Dedifferentiated amniotic fluid mesenchymal stem cell (primary cell): ENCODE measurements around the gene FKRP.

Source experiments
- DNase-seq: peaks from one replicate; pipeline ENCODE4 v3.0.0-alpha.2; 2016; ENCODE audit errors: extremely low spot score

Gene FKRP

DNA sequence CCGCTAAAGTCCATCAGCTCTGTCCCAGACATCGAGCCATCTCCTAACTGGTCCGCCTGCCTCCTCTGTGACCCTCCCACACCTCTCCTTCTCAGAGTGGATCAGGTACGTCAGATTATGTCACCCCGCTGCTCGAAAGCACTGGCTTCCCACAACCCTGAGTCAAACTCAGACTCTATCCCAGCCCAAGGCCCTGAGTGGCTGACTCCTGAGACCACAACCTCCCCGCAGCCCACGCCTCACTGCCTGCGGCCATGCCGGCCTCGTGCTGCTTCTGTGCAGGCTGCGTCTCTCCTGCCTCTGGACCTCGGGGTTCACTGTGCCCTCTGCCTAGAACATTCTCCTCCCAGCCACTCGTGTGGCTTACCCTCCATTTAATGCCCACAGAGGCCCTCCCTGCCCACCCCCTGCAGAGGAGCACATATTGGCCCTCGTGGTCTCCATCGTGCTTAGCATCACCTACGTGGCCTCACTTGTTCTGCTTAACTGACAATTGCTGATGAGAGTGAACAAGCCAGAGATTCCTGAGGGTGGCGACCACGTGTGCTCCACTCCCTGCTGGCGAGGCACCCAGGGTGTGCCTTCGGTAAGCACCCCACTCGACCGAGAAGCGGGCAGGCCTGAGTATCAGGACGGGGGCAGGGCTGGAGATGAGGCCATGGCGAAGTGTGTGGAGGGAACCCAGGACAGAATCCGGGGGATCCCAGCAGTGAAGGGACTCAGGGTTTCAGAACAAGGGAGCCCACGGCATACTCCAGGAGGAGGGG, 13.5 kb upstream of the FKRP start:
- no peak for DNase-seq

DNA sequence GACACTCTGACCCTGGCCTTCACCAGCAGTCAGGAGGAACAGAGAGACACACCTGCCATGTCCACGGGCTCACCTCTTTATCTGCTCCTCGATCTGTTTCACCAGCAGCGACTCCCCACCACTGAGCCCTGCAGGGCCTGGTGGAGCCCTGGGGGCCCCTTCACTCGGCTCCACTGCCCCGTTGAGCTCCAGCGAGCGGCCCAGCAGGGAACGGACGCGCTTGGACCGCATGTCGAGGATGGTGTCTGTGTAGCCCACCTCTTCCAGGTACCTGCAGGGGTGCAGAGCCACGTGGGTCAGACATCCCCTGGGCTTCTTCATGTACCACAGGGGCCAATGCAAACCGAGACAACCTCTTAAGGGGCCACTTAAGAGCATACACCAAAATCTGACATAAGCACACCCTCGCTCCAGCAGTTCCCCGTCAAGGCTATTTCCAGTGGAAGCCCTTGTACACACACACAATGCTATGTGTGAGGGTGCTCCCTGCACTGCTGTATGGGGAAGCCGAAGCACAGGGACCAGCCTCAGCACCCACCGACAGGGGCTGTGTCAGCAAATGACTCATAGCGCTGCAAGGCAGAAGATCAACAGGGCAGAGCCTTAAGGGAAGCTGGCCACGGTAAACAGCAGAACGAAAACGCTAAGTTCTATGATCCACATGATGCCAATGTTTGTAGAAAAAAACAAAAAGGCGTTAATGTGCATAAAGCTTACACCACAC, 12.7 kb upstream of the FKRP start:
- DNase-seq = no peak

DNA sequence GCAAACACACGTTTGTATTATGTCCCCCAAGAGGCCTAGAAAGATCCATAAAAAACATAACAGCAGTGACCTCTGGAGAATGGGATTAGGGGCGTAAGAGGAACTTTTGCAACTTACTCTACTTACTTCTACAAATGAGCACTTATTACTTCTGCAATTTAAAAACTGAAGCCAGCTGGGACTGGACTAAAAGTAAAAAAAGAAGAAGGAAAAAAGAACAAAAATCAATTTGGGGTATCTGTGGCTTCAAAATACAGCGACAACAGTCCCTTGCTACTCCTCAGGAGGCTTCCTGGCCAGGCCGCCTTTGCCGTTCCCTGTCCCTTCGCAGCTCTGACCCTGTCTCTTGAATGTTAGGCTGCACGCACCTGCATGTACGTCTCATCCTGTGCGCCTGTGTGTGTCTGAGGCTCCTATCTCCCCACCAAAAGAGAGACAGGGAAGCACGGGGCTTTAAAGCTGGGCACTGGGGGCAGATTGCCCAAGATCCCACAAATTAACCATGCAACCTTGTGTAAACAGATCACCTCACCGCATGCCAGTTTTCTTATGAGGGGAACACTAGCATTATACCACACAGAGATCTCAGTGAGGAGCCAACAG, 12.1 kb upstream of the FKRP start:
- no peak for DNase-seq

DNA sequence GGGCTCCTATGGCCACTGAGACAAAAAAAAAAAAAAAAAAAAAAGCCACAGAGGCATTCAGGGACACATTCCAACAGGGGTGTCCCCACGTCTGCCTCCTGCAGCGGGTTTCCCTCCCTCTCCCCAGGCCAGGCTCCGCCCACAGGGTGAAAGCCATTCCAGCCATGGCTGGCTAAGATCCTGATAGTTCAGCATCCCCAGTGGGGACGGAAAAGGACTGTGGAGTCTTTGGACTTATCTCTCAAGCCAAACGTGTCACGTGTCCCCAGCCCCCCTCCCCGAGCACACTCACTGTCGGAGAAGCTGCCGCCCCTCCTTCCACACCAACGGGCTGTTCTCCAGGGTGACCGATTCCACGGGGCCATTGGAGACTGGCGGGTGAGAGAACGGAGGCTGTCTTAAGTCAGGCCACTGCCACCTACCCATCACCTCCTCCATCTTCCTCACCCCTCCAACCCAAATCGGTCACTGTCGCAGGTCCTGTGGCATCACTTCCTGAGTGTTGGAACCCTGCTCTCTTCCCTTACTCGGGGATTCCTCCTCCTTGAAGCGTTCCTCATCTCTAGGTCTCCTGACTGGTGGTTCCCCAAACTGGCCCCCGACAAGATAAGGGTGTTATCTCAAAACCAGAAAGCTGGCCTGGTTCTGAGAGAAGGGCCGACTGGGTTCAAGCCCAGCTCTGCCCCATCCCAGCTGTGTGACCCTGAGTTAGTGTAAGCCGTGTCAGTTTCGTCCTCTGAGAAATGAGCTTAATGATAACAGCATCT, 9.1 kb upstream of the FKRP start:
- DNase-seq = no peak

DNA sequence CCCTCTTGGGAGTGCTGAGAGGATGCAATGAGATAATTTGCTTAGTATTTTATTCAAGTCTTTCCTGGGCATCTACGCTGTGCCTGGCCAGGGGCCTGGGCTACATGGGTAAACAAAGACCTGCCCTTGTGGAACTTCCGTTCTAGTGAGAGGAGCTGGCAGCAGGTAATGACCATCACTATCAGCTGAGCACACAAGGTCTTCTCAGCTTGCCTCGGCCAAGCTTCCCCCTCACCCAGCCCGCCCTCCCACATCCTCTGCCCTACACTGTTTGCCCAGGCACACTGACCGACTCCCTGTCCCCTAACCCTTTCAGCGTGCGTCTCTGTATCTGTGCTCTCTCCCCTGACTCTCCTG, 8.6 kb upstream of the FKRP start:
- no peak for DNase-seq

DNA sequence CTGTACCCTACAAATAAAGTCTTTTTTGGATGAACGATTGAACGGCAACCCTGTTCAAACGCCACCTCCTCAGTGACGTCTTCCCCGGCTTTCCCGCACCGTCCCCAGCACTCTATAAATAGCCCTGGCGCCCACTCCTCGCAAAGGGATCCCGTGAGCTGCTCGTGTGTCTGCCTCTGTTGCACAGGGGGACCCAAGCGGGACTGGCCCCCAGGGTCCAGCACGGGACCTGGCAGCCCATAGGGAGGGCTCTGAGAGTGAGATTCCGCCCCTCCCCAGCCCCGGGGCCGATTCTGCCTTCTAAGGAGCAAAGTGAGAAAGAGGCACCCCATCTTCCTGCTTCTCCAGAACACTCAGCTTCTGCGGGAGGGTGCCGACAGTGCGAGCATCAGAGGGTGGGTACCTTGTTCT, 8.1 kb upstream of the FKRP start:
- DNase-seq = no peak

DNA sequence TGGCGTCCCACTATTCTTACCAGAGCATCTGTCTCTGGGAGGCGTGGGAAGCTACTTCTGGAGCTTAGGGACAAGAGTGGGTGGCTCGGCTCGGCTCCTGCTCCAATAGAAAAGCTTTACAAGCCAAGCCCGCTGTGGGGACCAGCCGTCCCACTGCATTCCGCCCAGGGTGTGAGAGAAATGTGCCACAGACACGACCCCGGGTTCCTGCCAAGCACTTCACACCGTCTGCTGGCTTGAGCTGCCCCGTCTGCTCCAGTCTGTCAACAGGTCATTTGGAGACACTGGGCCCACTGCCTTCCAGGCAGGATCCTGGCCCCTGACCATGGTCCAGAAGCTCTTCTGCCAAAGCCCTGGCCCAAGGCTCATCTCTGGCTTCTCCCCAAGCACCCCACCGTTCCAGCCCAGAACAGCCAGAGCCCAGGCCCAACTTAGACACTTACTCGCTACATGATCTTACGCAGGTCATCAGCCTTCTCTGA, 6.5 kb upstream of the FKRP start:
- DNase-seq = no peak

DNA sequence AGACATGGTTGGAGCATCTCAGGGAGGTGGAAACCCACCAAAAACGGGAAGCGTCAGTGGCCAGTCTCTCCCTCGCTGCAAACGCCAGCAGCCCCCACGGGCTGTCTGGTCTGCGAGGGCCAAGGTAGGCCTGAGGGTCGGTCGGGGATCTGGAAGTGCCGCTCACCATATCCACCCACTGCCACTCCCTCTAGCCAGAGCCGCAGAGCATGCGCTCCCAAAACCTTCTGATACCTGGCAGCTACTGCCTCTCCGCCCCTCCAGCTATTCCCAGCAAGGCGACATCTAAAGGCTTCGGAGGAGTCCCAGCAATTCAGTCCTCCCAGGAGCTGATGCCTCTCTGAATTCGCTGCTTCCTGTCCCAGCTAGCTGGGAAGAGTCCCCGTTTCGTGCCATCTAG, 4.4 kb upstream of the FKRP start:
- DNase-seq = no peak

DNA sequence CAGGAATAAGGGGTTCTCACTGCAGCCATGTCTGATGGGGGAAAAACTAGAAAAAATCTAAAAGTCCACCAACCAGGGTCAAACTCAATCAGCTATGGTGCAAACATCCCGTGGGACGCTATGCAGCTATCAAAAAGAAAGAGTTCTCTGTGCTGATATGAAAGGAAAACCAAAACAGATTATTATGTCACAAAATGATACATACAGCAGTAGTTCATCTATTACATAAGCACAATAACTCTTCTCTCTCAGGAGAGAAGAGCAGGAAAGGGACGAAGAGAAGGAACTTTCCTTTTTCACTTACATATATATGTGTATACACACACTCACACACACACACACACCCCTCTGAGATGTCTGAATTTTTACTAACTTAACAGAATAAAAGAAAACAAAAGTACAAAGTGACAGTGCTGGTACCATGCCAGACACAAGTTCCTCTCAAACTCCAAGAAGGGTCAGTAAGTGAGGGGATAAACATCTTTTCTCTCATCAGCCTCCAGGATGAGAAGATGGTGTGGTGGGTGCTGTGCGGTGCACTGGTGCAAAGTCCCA, 2.9 kb upstream of the FKRP start:
- no peak for DNase-seq

DNA sequence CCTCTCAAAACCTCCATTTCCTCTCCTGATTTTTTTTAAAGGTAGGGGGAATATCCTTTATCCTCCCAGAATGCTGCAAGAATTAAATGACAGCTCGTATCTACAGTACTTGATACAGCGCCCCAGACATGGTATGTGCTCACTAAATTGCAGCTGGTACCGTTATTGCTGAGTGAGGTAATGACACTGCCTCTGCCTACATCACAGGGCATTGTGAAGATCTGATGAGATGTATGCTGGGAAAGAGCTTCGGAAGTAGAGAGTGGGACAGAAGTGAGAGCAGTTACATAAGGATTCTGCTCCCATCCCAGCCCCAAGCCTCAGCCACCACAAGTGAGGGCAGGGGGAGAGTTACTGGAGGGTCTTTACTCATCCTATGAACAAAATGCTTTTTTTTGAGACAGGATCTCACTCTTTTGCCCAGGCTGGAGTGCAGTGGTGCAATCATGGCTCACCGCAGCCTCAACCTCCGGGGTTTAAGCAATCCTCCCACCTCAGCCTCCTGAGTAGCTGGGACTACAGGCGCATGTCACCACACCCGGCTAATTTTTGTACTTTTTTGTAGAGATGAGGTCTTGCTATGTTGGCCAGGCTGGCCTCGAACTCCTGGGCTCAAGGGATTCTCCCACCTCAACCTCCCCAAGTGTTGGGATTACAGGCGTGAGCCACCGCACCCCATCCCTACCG, 1.7 kb upstream of the FKRP start:
- no peak for DNase-seq

DNA sequence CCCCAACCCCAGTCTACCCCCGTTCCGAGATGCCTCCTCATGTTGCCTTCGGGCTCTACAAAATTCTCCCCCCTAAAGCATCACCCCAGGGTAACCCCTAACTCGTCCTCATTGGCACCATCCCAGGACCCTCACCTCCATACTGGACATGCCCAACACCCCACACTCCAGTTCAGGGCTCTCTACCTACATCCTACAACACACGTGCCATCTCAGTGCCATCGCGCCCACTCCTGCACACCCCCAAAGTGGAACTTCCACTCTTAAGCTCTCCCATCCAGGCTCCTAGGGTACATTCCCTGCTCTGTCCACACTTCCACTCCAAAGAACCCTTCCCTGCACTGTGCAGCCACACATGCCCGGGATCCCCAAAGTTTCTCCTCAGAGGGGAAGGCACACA, 827 bp upstream of the FKRP start:
- no peak for DNase-seq

DNA sequence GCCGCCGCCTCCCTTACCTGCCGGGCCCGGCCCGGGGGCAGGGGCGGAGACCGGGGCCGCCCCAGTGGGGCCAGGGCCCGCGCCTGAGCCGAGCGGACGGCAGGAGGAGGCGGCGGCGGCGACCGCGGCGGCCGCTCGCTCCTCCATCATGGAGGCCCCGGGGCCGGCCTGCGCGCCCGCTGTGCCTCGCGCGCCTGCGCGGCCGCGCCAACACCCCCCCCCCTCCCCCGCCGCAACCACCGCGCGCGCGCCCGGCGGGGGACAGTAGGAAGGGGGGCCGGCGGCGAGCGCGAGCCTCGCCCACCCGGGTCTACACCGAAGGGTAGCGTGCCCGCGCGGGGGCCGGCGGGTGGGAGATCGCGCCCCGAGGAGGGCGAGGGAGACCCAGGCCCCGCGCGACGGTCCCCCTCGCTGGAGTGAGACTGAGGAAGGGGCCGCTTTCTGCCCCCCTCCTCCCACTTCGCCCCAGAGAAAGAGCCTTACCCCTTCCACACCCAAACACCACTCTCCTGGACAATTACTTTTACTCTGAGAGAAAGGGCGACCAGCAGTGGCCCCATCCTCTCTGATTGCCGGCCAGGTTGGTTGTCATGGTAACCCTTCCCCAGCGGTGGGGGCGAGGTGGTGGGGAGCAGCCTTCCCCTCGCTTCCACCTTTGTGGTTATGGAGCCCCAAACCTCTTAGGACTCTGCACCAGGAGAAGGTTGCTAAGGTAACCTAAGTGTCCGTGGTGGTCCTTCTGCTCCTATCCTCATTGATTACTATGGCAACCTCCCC, 612 bp downstream of the FKRP start, which contains the start of gene STRN4:
STRN4 (minus strand) TSS at position 170 of the 777 bp plus-strand sequence; CDS start at position 150, 20 bp downstream.
- no peak for DNase-seq

DNA sequence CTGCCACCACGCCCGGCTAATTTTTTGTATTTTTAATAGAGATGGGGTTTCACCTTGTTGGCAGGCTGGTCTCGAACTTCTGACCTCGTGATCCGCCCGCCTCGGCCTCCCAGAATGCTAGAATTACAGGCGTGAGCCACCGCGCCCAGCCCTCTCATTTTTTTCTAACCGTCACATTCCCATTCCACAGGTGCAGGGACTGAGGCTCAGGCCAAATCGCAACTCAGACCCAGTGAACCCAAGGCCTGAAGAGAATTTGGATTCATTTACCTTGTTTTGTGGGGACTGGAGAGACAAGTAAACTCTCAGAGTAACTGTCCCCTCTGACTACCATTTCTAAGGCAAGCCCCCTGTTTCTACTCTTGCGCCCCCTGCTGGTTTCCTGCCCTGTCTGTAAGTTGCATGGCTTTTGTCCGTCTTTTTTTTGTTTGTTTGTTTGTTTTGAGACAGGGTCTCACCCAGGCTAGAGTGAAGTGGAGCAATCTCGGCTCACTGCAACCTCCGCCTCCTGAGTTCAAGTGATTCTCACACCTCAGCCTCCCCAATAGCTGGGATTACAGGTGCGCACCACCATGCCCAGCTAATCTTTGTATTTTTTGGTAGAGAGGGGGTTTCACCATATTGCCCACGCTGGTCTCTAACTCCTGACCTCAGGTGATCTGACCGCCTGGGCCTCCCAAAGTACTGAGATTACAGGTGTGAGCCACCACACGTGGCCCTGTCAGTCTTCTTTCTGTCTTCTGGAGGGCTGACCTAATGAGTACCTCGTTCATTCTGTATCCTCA, 2.7 kb downstream of the FKRP start:
- peak; percentile 54 for DNase-seq

DNA sequence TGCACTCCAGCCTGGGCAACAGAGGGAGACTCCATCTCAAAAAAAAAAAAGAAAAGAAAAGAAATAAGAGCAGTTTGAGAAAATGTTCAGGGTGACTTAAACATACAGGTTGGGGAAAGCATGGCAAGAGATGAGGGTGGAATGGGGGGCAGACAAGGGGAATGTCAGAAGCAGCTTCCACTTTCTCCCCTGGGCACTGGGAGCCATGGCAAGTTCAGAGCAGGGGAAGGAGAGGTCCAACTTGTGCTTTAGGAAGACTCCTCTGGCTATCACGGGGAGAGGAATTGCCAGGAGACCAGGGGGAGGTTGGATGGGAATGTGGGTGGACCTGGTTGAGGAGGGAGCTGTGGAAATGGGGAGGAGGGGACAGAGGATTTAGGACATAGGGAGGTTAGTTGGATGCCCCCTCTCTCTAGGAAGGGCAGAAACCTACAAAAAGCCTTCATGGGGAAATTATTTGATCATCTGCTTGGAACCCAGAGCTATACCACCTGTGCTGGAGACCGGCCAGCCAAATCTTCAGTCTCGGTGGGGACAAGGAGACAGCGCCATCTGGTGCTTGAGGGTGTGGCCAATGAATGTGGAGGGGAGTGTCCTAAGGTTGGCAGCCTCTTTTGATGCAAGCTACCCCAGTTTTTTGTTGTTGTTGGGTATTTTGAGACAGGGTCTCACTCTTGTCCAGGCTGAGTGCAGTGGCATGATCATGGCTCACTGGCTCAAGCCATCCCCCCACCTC, 7.7 kb downstream of the FKRP start:
- no peak for DNase-seq

DNA sequence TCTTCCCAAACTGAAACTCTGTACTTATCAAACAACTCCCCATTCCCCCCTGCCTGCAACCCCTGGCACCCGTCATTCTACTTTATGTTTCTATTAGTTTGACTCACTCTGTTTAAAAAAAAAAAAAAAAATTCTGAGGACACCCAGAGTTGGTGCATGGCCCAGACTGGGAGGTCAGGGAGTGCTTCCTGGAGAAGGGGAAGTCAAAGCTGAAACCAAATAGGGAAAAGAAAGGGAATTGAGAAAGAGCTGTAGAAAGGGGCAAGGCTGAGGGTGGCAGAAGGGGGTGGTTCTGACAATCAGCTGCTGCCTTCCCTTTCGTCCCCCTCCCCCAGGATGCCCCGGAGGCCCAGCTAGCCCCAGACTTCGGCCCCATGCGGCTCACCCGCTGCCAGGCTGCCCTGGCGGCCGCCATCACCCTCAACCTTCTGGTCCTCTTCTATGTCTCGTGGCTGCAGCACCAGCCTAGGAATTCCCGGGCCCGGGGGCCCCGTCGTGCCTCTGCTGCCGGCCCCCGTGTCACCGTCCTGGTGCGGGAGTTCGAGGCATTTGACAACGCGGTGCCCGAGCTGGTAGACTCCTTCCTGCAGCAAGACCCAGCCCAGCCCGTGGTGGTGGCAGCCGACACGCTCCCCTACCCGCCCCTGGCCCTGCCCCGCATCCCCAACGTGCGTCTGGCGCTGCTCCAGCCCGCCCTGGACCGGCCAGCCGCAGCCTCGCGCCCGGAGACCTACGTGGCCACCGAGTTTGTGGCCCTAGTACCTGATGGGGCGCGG, 9.4 kb downstream of the FKRP start:
- no peak for DNase-seq

DNA sequence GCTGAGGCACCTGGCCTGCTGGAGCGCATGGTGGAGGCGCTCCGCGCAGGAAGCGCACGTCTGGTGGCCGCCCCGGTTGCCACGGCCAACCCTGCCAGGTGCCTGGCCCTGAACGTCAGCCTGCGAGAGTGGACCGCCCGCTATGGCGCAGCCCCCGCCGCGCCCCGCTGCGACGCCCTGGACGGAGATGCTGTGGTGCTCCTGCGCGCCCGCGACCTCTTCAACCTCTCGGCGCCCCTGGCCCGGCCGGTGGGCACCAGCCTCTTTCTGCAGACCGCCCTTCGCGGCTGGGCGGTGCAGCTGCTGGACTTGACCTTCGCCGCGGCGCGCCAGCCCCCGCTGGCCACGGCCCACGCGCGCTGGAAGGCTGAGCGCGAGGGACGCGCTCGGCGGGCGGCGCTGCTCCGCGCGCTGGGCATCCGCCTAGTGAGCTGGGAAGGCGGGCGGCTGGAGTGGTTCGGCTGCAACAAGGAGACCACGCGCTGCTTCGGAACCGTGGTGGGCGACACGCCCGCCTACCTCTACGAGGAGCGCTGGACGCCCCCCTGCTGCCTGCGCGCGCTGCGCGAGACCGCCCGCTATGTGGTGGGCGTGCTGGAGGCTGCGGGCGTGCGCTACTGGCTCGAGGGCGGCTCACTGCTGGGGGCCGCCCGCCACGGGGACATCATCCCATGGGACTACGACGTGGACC, 10.1 kb downstream of the FKRP start:
- no peak for DNase-seq

DNA sequence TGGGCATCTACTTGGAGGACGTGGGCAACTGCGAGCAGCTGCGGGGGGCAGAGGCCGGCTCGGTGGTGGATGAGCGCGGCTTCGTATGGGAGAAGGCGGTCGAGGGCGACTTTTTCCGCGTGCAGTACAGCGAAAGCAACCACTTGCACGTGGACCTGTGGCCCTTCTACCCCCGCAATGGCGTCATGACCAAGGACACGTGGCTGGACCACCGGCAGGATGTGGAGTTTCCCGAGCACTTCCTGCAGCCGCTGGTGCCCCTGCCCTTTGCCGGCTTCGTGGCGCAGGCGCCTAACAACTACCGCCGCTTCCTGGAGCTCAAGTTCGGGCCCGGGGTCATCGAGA, 10.7 kb downstream of the FKRP start:
- no peak for DNase-seq

DNA sequence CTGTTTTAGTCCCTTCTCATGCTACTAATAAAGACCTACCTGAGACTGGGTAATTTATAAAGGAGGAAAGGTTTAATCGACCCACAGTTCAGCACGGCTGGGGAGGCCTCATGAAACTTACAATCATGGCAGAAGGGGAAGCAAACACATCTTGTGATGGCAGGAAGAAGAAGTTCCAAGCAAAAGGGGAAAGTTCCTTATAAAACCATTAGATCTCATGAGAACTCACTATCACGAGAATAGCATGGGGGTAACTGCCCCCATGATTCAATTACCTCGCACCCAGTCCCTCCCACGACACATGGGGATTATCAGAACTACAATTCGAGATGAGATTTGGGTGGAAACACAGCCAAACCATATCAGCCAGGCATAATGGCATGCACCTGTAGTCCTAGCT, 13.3 kb downstream of the FKRP start:
- DNase-seq = no peak
